HepG2 (cell line): ENCODE measurements around the gene AP1AR. TPM values are rescaled to one million over a fixed set of nuclear protein-coding genes. Genes with fewer than 3 reads are reported as not detected.

Experiments used
- ATAC-seq: fragments of 200-7000 bp; cut with Tn5 transposase; 3 replicates; pipeline ENCODE4 v1.9.1; 2020; ENCODE audit warnings: mild to moderate bottlenecking, moderate library complexity
- BruUV-seq: library from RNA; stranded (reverse); fragments of 400-500 nt; replicated peaks from 2 replicates; lab custom pipeline; 2021; lab: Mats Ljungman, UMichigan
- CTCF ChIA-PET: fragments of 300-600 bp; formaldehyde crosslinking; extraction: SDS; loops from one replicate; lab custom pipeline; 2021; ENCODE audit warnings: low total read pairs, inconsistent platforms, low intra/inter-chr PET ratio; lab: Yijun Ruan, JAX
- POLR2A ChIA-PET: fragments of 350-600 bp; sonication (Branson Sonifier 250); formaldehyde crosslinking; loops from one replicate; lab custom pipeline; 2020; ENCODE audit warnings: antibody characterized with exemption, inconsistent platforms; lab: Yijun Ruan, JAX
- DNase-seq: peaks from one replicate; pipeline ENCODE4 v3.0.0-alpha.2; 2015; ENCODE audit warnings: low spot score
- FAIRE-seq: peaks from 3 replicates; lab custom pipeline; 2011; peaks lifted over from hg19 to GRCh38; lab: Jason Lieb, UNC
- H2AFZ ChIP-seq: one replicate; pipeline ENCODE4 v1.6.1; 2011; ENCODE audit warnings: low read length, inconsistent platforms
- H3K27ac ChIP-seq: fragments of 300-600 bp; 3 replicates; pipeline ENCODE4 v1.8.0; 2011; ENCODE audit warnings: mixed run types, mild to moderate bottlenecking, mixed read lengths, low read length, inconsistent platforms; ENCODE audit not compliant: insufficient read depth; ENCODE audit errors: extremely low read length
- H3K27me3 ChIP-seq, 2 experiments: fragments of 200-600 bp in 1 of 2; 2 replicates in 1 of 2; 3 replicates in 1 of 2; pipeline versions ENCODE4 v1.6.0 to v1.8.0; 2011; ENCODE audit warnings: low read length in 2 of 2, mild to moderate bottlenecking in 2 of 2, moderate library complexity in 2 of 2, inconsistent platforms in 1 of 2; ENCODE audit not compliant: insufficient read depth in 2 of 2, control insufficient read depth in 1 of 2
- H3K36me3 ChIP-seq, 2 experiments: fragments of 200-600 bp in 1 of 2; replicated peaks in 1 of 2; 2 replicates in 1 of 2; 3 replicates in 1 of 2; pipeline versions ENCODE4 v1.5.1 to v1.8.0; 2011; ENCODE audit warnings: low read length in 2 of 2, inconsistent platforms in 1 of 2; ENCODE audit not compliant: insufficient read depth in 2 of 2, control insufficient read depth in 1 of 2
- H3K4me1 ChIP-seq: 2 replicates; pipeline ENCODE4 v1.5.1; 2012; ENCODE audit warnings: low read length, inconsistent platforms; ENCODE audit not compliant: insufficient read depth
- H3K4me2 ChIP-seq: 2 replicates; pipeline ENCODE4 v1.6.0; 2011; ENCODE audit warnings: low read depth, low read length, inconsistent platforms
- H3K4me3 ChIP-seq, 3 experiments: fragments of 200-600 bp in 1 of 3; sonication (generic), shearing (Covaris generic) in 1 of 3; replicated peaks in 1 of 3; 2 replicates each; pipeline ENCODE4 v1.5.1; 2011 to 2016; ENCODE audit warnings: low read length in 3 of 3, inconsistent platforms in 2 of 3, low read depth in 2 of 3, mild to moderate bottlenecking in 2 of 3, control low read depth in 1 of 3, mixed read lengths in 1 of 3; ENCODE audit not compliant: insufficient read depth in 1 of 3
- H3K79me2 ChIP-seq: one replicate; pipeline ENCODE4 v1.6.1; 2011; ENCODE audit warnings: low read length, inconsistent platforms; ENCODE audit not compliant: insufficient read depth
- H3K9ac ChIP-seq: 2 replicates; pipeline ENCODE4 v1.6.0; 2011; ENCODE audit warnings: mild to moderate bottlenecking, low read depth, low read length, inconsistent platforms; ENCODE audit not compliant: insufficient read depth
- H3K9me3 ChIP-seq: 2 replicates; pipeline ENCODE4 v1.5.1; 2012; ENCODE audit warnings: mild to moderate bottlenecking, low read length
- H4K20me1 ChIP-seq: 2 replicates; pipeline ENCODE4 v1.6.0; 2011; ENCODE audit warnings: inconsistent platforms, mild to moderate bottlenecking, low read length, moderate library complexity; ENCODE audit not compliant: insufficient read depth
- CEBPB ChIP-seq: IDR thresholded peaks from 2 replicates; pipeline ENCODE4 v1.6.1; 2011; ENCODE audit warnings: low read depth, low read length, improper control_type of control experiment, borderline replicate concordance
- IRX3 ChIP-seq: sonication (generic); formaldehyde crosslinking; IDR thresholded peaks from 2 replicates; pipeline ENCODE4 v1.8.1; 2023; ENCODE audit warnings: mild to moderate bottlenecking, low read depth, missing genetic modification reagents, borderline replicate concordance
- ZNF652 ChIP-seq: IDR thresholded peaks from 2 replicates; pipeline ENCODE4 v1.6.1; 2016; ENCODE audit warnings: low read depth, borderline replicate concordance
- WGBS: methylation state at CpG from one replicate; pipeline ENCODE4 v1.1.6; 2017; ENCODE audit warnings: low lambda C conversion rate; 5-methylcytosine and 5-hydroxymethylcytosine counted together
- in situ Hi-C: cut with HindIII; loops from 2 replicates; pipeline ENCODE4 v1.10.0; 2017; ENCODE audit warnings: low pct_unique_long_range_greater_than_20kb; ENCODE audit not compliant: extremely low pct_ligation_motif_present
- intact Hi-C: fragments of 100-400 bp; cut with micrococcal nuclease; formaldehyde crosslinking; loops from one replicate; pipeline ENCODE4 v1.10.0; 2022; ENCODE audit not compliant: unreplicated experiment
- polyA plus RNA-seq, 8 experiments: library from polyadenylated mRNA; depleted of rRNA in 3 of 8; stranded (reverse) in 7 of 8; unstranded in 1 of 8; fragments of >200 nt; fragmentation: Illumina TruSeq in 4 of 8; extraction: Trizol in 4 of 8; gene quantifications; 2 replicates each; pipeline versions ENCODE4 v1.2.1 to v1.2.3, GENCODE V29; 2011 to 2016; ENCODE audit warnings: low read depth in 4 of 8, missing spikeins in 1 of 8, mixed read lengths in 1 of 8; ENCODE audit not compliant: insufficient read depth in 1 of 8
- total RNA-seq, 5 experiments: library from RNA; depleted of rRNA; stranded (reverse); fragments of >200 nt; fragmentation: Illumina TruSeq; extraction: Trizol; gene quantifications; 2 replicates each; pipeline ENCODE4 v1.2.3, GENCODE V29; 2016; ENCODE audit warnings: low read depth in 1 of 5
- TF ChIP-seq, protein P1 (sequence below): sonication (generic); formaldehyde crosslinking; IDR thresholded peaks from one replicate; pipeline ENCODE4 v1.5.1; 2020; ENCODE audit warnings: mild to moderate bottlenecking, missing genetic modification reagents; ENCODE audit errors: not compliant biosample characterization

The AP1AR gene
- total and polyA plus RNA-seq, 2 of the 13 experiments (the other 11 are each of a cell fraction or from before 2014, with no cell fraction given) = 24.9 to 39.9 TPM

DNA sequence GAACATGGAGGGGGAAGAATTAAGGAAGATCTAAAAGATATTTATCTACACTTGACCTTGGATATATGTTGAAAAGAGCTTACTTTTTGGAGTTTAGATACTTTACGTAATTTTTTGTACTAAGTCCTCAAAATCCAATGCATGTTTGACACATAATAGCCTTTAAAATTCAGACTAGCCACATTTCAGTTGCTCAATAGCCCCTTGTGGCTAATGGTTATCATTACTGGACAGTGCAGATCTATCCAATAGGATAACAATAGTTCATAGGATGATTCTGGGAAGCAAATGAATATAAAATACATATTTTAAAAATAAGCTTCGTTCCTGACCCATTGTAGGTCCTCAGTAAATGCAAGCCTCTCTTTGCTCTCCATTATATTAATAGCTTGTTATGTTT, 13.8 kb downstream of the AP1AR start:
- peaks cover 3 to 23% of the 10 kb centered on the region in 2 experiments; a peak in 4 of 5 replicates for H3K36me3 ChIP-seq
- no peak overlapping the region for H3K9ac ChIP-seq
- ATAC-seq = peak; percentile 60
- ChIA-PET POLR2A (interaction anchor here (0.8 kb wide), 1 partner anchor 14 kb away, joined by 3 read pairs; the partner anchor contains the start of gene AP1AR), CTCF (no interaction called here)
- no peak for DNase-seq
- no peak overlapping the region for H3K27ac ChIP-seq
- peaks cover under 1% of the 10 kb centered on the region; the same call in 1 of the 2 replicates for H4K20me1 ChIP-seq
- no peak overlapping the region for H2AFZ ChIP-seq
- H3K9me3 ChIP-seq = no peaks in the 10 kb centered on the region
- TF ChIP-seq ZNF652 (CRISPR knock-in tag) = no peak
- TF ChIP-seq, protein P1, sequence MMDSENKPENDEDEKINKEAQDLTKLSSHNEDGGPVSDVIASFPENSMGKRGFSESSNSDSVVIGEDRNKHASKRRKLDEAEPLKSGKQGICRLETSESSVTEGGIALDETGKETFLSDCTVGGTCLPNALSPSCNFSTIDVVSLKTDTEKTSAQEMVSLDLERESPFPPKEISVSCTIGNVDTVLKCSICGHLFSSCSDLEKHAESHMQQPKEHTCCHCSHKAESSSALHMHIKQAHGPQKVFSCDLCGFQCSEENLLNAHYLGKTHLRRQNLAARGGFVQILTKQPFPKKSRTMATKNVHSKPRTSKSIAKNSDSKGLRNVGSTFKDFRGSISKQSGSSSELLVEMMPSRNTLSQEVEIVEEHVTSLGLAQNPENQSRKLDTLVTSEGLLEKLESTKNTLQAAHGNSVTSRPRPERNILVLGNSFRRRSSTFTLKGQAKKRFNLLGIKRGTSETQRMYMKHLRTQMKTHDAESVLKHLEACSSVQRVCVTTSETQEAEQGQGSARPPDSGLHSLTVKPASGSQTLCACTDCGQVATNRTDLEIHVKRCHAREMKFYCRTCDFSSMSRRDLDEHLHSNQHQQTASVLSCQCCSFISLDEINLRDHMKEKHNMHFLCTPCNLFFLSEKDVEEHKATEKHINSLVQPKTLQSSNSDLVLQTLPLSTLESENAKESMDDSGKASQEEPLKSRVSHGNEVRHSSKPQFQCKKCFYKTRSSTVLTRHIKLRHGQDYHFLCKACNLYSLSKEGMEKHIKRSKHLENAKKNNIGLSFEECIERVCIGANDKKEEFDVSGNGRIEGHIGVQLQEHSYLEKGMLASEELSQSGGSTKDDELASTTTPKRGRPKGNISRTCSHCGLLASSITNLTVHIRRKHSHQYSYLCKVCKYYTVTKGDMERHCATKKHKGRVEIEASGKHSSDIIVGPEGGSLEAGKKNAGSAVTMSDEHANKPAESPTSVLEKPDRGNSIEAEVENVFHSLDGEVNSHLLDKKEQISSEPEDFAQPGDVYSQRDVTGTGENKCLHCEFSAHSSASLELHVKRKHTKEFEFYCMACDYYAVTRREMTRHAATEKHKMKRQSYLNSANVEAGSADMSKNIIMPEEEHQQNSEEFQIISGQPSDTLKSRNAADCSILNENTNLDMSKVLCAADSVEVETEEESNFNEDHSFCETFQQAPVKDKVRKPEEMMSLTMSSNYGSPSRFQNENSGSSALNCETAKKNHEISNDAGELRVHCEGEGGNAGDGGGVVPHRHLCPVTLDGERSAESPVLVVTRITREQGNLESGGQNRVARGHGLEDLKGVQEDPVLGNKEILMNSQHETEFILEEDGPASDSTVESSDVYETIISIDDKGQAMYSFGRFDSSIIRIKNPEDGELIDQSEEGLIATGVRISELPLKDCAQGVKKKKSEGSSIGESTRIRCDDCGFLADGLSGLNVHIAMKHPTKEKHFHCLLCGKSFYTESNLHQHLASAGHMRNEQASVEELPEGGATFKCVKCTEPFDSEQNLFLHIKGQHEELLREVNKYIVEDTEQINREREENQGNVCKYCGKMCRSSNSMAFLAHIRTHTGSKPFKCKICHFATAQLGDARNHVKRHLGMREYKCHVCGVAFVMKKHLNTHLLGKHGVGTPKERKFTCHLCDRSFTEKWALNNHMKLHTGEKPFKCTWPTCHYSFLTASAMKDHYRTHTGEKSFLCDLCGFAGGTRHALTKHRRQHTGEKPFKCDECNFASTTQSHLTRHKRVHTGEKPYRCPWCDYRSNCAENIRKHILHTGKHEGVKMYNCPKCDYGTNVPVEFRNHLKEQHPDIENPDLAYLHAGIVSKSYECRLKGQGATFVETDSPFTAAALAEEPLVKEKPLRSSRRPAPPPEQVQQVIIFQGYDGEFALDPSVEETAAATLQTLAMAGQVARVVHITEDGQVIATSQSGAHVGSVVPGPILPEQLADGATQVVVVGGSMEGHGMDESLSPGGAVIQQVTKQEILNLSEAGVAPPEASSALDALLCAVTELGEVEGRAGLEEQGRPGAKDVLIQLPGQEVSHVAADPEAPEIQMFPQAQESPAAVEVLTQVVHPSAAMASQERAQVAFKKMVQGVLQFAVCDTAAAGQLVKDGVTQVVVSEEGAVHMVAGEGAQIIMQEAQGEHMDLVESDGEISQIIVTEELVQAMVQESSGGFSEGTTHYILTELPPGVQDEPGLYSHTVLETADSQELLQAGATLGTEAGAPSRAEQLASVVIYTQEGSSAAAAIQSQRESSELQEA = no peak
- TF ChIP-seq IRX3 = no peak
- 0 out of 2 replicates have a peak, but pooled peaks have one; percentile 15 for TF ChIP-seq CEBPB
- in situ Hi-C loops = no loop called here
- intact Hi-C loops = no loop called here
- no peaks in the 10 kb centered on the region for H3K27me3 ChIP-seq
- H3K79me2 ChIP-seq = peaks cover 65% of the 10 kb centered on the region
- no TSS peak for BruUV-seq
- no peak overlapping the region for H3K4me2 ChIP-seq
- H3K4me1 ChIP-seq = no peaks in the 10 kb centered on the region
- H3K4me3 ChIP-seq = no peak overlapping the region
- WGBS = 96% methylated on average over 2 of the region's 2 CpGs
- FAIRE-seq = no peak
